PC-9 (cell line): ENCODE measurements around the gene ANTXR2. TPM values are rescaled to one million over a fixed set of nuclear protein-coding genes. Genes with fewer than 3 reads are reported as not detected.

ENCODE experiments used
- BruUV-seq: library from RNA; stranded (reverse); fragments of 400-500 nt; replicated peaks from 2 replicates; lab custom pipeline; 2021; lab: Mats Ljungman, UMichigan
- CTCF ChIA-PET: fragments of 300-600 bp; sonication (Branson Sonifier 250); formaldehyde crosslinking; loops from one replicate; lab custom pipeline; 2022; ENCODE audit warnings: antibody characterized with exemption; lab: Charles Lee
- POLR2A ChIA-PET: fragments of 300-600 bp; sonication (Branson Sonifier 250); formaldehyde crosslinking; loops from one replicate; lab custom pipeline; 2022; ENCODE audit warnings: antibody characterized with exemption; ENCODE audit not compliant: unreplicated experiment; lab: Charles Lee
- DNase-seq, 2 experiments: peaks; one replicate each; pipeline versions ENCODE4 v3.0.0 to v3.0.0-alpha.2; 2015 to 2022; ENCODE audit warnings: mixed read lengths in 1 of 2
- H2AFZ ChIP-seq: fragments of 200-600 bp; sonication (generic); 2 replicates; pipeline ENCODE4 v1.8.1; 2017; ENCODE audit warnings: antibody characterized with exemption
- H3F3A ChIP-seq: fragments of 200-600 bp; sonication (generic); 2 replicates; pipeline ENCODE4 v1.8.1; 2017; ENCODE audit warnings: antibody characterized with exemption, mild to moderate bottlenecking, low read depth; ENCODE audit not compliant: insufficient read depth
- H3K27ac ChIP-seq: fragments of 200-600 bp; sonication (generic); 2 replicates; pipeline ENCODE4 v1.6.1; 2016; ENCODE audit warnings: mixed run types
- H3K27me3 ChIP-seq: fragments of 200-600 bp; sonication (generic); 2 replicates; pipeline ENCODE4 v1.6.1; 2016; ENCODE audit warnings: low read depth, mixed run types; ENCODE audit not compliant: insufficient read depth
- H3K36me3 ChIP-seq: fragments of 200-600 bp; sonication (generic); 2 replicates; pipeline ENCODE4 v1.6.1; 2016; ENCODE audit warnings: low read depth, mixed run types
- H3K4me1 ChIP-seq: fragments of 200-600 bp; sonication (generic); replicated peaks from 2 replicates; pipeline ENCODE4 v1.6.1; 2016; ENCODE audit warnings: mixed run types; ENCODE audit not compliant: insufficient read depth
- H3K4me2 ChIP-seq: fragments of 200-600 bp; sonication (generic); 2 replicates; pipeline ENCODE4 v1.6.1; 2017; ENCODE audit warnings: mixed run types
- H3K4me3 ChIP-seq: fragments of 200-600 bp; sonication (generic); 2 replicates; pipeline ENCODE4 v1.6.1; 2016; ENCODE audit warnings: mixed run types
- H3K79me2 ChIP-seq: fragments of 200-600 bp; sonication (generic); 2 replicates; pipeline ENCODE4 v1.6.1; 2017; ENCODE audit warnings: low read depth, mixed run types
- H3K9me2 ChIP-seq: fragments of 200-600 bp; sonication (generic); 2 replicates; pipeline ENCODE4 v1.8.1; 2017; ENCODE audit warnings: mild to moderate bottlenecking; ENCODE audit not compliant: insufficient read depth
- H3K9me3 ChIP-seq: fragments of 200-600 bp; sonication (generic); 2 replicates; pipeline ENCODE4 v1.8.1; 2016; ENCODE audit warnings: low read depth; ENCODE audit not compliant: insufficient read depth
- H4K20me1 ChIP-seq: fragments of 200-600 bp; sonication (generic); 2 replicates; pipeline ENCODE4 v1.8.1; 2017; ENCODE audit not compliant: insufficient read depth
- EZH2 ChIP-seq: fragments of 200-600 bp; sonication (generic); IDR thresholded peaks from 2 replicates; pipeline ENCODE4 v1.8.0; 2017; ENCODE audit warnings: antibody characterized with exemption, low read depth
- intact Hi-C: fragments of 100-400 bp; cut with micrococcal nuclease; formaldehyde crosslinking; loops from one replicate; pipeline ENCODE4 v1.10.0; 2022; ENCODE audit not compliant: unreplicated experiment
- total RNA-seq: library from RNA; stranded (reverse); gene quantifications from 2 replicates; pipeline ENCODE4 v1.2.3, GENCODE V29; 2021
- TF ChIP-seq, protein P1 (sequence below): fragments of 200-600 bp; sonication (generic); conservative IDR thresholded peaks from 2 replicates; pipeline ENCODE4 v1.6.1; 2017; ENCODE audit warnings: mixed run types, antibody characterized with exemption, mild to moderate bottlenecking, moderate library complexity

Gene ANTXR2
- total RNA-seq, 1 experiment from 2014 or later, result 2.0 TPM

DNA sequence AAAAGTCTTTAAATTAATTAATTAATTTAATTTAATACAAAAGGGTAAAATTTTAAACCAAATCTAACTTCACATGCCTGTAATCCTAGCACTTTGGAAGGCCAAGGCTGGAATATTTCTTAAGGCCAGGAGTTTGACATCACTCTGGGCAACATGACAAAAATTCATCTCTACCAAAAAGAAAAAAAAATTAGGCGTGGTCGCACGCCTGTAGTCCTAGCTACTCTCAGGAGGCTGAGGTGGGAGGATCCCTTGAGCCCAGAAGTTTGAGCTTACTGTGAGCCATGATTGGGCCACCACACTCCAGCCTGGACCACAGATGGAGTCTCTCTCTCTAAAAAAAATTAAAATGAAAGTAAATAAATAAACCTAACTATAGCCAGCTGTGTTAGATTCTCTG, 39.2 kb upstream of the ANTXR2 start:
- Histone ChIP-seq H3K9me3 (no peaks in the 10 kb centered on the region), H3K4me1 (no peaks in the 10 kb centered on the region), H4K20me1 (no peaks in the 10 kb centered on the region), H3K4me2 (no peak overlapping the region), H2AFZ (no peak overlapping the region), H3K27ac (no peak overlapping the region), H3K9me2 (no peaks in the 10 kb centered on the region), H3K27me3 (no peaks in the 10 kb centered on the region), H3F3A (no peaks in the 10 kb centered on the region), H3K4me3 (no peak overlapping the region), H3K79me2 (no peaks in the 10 kb centered on the region), H3K36me3 (no peaks in the 10 kb centered on the region)
- ChIA-PET POLR2A (no interaction called here), CTCF (no interaction called here)
- intact Hi-C loops, result no loop called here
- DNase-seq, result no peak
- TF ChIP-seq, protein P1, sequence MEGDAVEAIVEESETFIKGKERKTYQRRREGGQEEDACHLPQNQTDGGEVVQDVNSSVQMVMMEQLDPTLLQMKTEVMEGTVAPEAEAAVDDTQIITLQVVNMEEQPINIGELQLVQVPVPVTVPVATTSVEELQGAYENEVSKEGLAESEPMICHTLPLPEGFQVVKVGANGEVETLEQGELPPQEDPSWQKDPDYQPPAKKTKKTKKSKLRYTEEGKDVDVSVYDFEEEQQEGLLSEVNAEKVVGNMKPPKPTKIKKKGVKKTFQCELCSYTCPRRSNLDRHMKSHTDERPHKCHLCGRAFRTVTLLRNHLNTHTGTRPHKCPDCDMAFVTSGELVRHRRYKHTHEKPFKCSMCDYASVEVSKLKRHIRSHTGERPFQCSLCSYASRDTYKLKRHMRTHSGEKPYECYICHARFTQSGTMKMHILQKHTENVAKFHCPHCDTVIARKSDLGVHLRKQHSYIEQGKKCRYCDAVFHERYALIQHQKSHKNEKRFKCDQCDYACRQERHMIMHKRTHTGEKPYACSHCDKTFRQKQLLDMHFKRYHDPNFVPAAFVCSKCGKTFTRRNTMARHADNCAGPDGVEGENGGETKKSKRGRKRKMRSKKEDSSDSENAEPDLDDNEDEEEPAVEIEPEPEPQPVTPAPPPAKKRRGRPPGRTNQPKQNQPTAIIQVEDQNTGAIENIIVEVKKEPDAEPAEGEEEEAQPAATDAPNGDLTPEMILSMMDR, result no peak
- no peak for TF ChIP-seq EZH2
- no TSS peak for BruUV-seq

DNA sequence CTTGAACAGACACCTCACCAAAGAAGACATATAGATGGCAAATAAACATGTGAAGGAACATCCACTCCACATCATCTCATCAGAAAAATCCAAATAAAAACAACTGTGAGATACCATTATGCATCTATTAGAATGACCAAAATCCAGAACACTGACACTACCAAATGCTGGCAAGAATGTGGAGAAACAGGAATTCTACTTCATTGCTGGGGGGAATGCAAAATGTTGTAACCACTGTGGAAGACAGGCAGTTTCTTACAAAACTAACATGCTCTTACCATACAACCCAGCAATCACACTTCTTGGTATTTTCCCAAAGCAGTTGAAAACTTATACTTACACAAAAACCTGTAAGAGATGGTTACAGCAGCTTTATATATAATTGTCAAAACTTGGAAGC, 38.2 kb upstream of the ANTXR2 start:
- H3K9me2 ChIP-seq, result no peaks in the 10 kb centered on the region
- H2AFZ ChIP-seq, result no peak overlapping the region
- no peak overlapping the region for H3K27ac ChIP-seq
- no peak for TF ChIP-seq EZH2
- TF ChIP-seq, protein P1, result no peak
- ChIA-PET CTCF (no interaction called here), POLR2A (no interaction called here)
- H3K9me3 ChIP-seq, result no peaks in the 10 kb centered on the region
- intact Hi-C loops, result no loop called here
- no peak for DNase-seq
- no peaks in the 10 kb centered on the region for H4K20me1 ChIP-seq
- no peaks in the 10 kb centered on the region for H3K79me2 ChIP-seq
- no peaks in the 10 kb centered on the region for H3K36me3 ChIP-seq
- no peaks in the 10 kb centered on the region for H3K4me1 ChIP-seq
- H3K4me2 ChIP-seq, result no peak overlapping the region
- H3K4me3 ChIP-seq, result no peak overlapping the region
- no TSS peak for BruUV-seq
- no peaks in the 10 kb centered on the region for H3F3A ChIP-seq
- H3K27me3 ChIP-seq, result no peaks in the 10 kb centered on the region

DNA sequence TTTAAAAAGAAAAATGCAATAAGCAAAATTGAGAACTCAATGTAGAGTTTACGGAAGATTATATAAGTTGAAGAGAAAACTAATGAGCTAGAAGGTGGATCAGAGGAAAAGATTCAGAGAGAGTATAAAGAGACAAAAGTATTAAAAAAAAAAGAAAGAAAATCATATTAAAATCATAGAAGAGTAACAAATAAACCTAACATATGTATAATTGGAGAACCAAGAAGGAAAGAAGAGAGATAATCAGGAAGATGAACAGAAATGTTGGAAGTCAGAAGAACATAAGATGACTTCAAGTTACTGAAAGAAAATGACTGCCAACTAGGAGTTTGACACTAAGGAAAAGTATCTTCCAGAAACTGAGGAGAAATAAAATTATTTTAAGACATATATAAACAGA, 34.3 kb upstream of the ANTXR2 start:
- no TSS peak for BruUV-seq
- TF ChIP-seq, protein P1, result no peak
- no peak for TF ChIP-seq EZH2
- DNase-seq, result no peak
- Histone ChIP-seq H3K27ac (no peak overlapping the region), H2AFZ (no peak overlapping the region), H3K79me2 (no peaks in the 10 kb centered on the region), H3F3A (no peaks in the 10 kb centered on the region), H3K4me3 (no peak overlapping the region), H3K27me3 (no peaks in the 10 kb centered on the region), H3K4me1 (no peaks in the 10 kb centered on the region), H3K9me3 (peaks cover 3% of the 10 kb centered on the region; the same call in 1 of the 2 replicates), H3K36me3 (no peaks in the 10 kb centered on the region), H3K4me2 (no peak overlapping the region), H4K20me1 (no peaks in the 10 kb centered on the region), H3K9me2 (no peaks in the 10 kb centered on the region)
- CTCF ChIA-PET, result no interaction called here
- intact Hi-C loops, result no loop called here
- POLR2A ChIA-PET, result no interaction called here
